Omental fat pad (tissue), 4 donors: ENCODE data around the gene DLGAP5. TPM values are rescaled to one million over a fixed set of nuclear protein-coding genes. Genes with fewer than 3 reads are reported as not detected.

Experiments
- ATAC-seq: fragments of 150-250 bp; one replicate; pipeline ENCODE4 v1.9.1; 2016; ENCODE audit warnings: mild to moderate bottlenecking, moderate library complexity; ENCODE audit not compliant: low FRiP score
- DNase-seq: peaks from one replicate; pipeline ENCODE4 v3.0.0-alpha.2; 2019; ENCODE audit warnings: low spot score
- total RNA-seq, 4 donors: library from RNA; depleted of rRNA; stranded (reverse); fragments of >200 nt; gene quantifications; one replicate each; pipeline ENCODE4 v1.1.0, GENCODE V29; 2016
- TF ChIP-seq, protein P1 (sequence below), 3 donors: fragments of 450-650 bp; IDR thresholded peaks; one replicate each; pipeline ENCODE4 v1.5.1; 2016 to 2017; ENCODE audit warnings: antibody characterized with exemption in 3 of 3, mild to moderate bottlenecking in 3 of 3, moderate library complexity in 2 of 3

DLGAP5 gene
- total RNA-seq, 4 donors from 2014 or later: 0.19 to 3.1 TPM; not detected in 2

DNA sequence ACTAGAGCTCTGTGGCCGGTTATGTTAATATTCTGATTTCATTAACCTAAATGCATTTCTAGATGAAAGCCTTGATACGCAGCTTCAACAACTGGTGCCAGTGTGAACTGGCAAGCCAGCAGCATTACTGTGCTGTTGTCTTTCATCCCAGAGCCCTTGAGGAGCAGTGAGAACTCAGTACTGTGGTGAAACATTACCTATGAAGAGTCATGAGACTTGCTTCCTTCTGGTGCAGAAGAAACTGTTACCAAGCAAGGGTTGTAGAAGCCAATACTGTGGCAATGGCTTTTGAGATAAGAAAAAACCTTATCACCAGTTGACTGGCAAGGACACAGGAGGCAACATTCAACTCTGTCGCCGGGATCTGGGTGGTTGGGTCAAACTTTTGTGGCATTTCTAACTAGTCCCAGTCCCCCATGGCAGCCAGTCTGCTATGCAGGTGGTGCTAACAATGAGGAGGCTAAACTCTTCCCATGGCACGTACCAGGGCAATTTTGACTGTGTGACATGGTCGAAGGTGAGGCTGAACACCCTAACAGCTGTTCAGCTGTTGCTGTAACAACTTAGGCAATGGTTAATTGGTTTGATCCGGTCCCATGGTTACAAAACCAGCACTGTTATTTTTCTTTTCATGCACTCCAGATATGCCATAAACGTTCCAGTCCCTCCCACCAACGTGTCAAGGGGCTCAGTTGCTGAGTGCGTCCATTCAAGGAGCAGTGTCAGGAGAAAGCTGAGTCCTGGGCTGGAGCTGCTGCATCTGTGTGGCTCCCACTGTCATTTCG lies 74.9 kb downstream of the DLGAP5 start:
- DNase-seq: no peak
- TF ChIP-seq, protein P1, sequence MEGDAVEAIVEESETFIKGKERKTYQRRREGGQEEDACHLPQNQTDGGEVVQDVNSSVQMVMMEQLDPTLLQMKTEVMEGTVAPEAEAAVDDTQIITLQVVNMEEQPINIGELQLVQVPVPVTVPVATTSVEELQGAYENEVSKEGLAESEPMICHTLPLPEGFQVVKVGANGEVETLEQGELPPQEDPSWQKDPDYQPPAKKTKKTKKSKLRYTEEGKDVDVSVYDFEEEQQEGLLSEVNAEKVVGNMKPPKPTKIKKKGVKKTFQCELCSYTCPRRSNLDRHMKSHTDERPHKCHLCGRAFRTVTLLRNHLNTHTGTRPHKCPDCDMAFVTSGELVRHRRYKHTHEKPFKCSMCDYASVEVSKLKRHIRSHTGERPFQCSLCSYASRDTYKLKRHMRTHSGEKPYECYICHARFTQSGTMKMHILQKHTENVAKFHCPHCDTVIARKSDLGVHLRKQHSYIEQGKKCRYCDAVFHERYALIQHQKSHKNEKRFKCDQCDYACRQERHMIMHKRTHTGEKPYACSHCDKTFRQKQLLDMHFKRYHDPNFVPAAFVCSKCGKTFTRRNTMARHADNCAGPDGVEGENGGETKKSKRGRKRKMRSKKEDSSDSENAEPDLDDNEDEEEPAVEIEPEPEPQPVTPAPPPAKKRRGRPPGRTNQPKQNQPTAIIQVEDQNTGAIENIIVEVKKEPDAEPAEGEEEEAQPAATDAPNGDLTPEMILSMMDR (IDR thresholded peaks at IDR 0.05): no peak

DNA sequence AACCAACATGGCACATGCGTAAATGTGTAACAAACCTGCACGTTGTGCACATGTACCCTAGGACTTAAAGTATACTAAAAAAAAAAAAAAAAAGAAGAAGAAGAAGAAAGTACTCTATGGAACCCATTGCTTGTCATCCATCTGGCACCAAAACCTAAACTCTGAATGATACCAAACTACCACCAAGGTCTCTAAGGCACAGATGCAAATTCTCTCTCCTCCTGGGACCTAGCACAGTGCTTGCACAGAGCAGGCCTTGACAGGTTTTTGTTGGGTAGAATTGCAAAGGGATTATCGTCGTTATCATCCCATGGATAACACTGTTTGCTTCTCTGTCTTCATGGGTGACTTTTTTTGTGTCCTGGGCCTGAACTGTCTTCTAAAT lies 75.5 kb downstream of the DLGAP5 start:
- DNase-seq (no peak), ATAC-seq (no peak)
- TF ChIP-seq, protein P1 (IDR thresholded peaks at IDR 0.05): no peak

More for the DNA sequence above, 74.9 kb downstream of the DLGAP5 start:
- no peak for ATAC-seq

GRCh38 chr14:55115460-55115859 lies 75.9 kb downstream of the DLGAP5 start:
- DNase-seq (no peak), ATAC-seq (no peak)
- TF ChIP-seq, protein P1 (IDR thresholded peaks at IDR 0.05): no peak

- TF ChIP-seq, protein P1 (IDR thresholded peaks at IDR 0.05): no peak
- ATAC-seq: no peak
- DNase-seq: no peak
These were observed 76.7 kb downstream of the DLGAP5 start for GRCh38 chr14:55114720-55115119.

GRCh38 chr14:55111122-55111708 lies 80.2 kb downstream of the DLGAP5 start:
- TF ChIP-seq, protein P1 (IDR thresholded peaks at IDR 0.05): no peak
- ATAC-seq (no peak), DNase-seq (no peak)

DNA sequence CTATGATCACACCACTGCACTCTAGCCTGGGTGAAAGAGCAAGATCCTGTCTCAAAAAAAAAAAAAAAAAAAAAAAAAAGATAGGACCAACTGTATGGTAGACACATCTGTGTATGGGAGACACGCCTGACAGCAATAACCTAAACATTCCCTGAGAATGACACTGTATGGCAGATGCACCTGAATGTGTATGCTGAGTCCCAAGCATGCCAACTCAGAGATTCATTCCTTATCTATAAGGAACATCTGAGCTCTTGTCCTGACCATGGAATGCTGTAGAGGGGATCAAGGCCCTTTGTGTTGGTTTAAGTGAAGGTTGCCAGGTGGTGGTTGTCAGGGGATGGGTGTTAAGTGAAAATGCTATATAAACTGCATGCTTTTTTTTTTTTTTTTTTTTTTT lies 81.5 kb downstream of the DLGAP5 start:
- no peak for DNase-seq
- TF ChIP-seq, protein P1 (IDR thresholded peaks at IDR 0.05): no peak
- no peak for ATAC-seq
